ENCODE measurements around the gene MBD5.

DNA sequence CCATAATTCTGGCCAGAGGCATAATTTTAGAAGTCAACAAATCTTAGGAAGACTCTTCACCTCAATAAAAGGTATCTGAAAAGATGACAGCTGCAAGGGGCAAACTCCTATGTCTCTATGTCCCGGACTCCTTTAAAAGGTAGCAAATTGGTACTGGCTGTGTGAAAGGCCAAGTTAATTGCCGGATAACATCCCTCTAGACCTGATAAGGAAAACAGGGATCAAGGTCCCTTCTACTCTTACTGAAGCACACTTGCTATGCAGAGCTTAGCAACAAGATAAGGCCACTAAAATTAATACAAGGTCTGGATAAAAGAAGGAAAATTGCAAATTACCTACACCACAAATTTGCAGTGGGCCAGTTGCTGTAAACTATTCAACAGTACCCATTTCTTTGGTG, 482.6 kb downstream of the MBD5 start:
- TF ChIP-seq, protein P1, sequence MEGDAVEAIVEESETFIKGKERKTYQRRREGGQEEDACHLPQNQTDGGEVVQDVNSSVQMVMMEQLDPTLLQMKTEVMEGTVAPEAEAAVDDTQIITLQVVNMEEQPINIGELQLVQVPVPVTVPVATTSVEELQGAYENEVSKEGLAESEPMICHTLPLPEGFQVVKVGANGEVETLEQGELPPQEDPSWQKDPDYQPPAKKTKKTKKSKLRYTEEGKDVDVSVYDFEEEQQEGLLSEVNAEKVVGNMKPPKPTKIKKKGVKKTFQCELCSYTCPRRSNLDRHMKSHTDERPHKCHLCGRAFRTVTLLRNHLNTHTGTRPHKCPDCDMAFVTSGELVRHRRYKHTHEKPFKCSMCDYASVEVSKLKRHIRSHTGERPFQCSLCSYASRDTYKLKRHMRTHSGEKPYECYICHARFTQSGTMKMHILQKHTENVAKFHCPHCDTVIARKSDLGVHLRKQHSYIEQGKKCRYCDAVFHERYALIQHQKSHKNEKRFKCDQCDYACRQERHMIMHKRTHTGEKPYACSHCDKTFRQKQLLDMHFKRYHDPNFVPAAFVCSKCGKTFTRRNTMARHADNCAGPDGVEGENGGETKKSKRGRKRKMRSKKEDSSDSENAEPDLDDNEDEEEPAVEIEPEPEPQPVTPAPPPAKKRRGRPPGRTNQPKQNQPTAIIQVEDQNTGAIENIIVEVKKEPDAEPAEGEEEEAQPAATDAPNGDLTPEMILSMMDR (IDR thresholded peaks at IDR 0.05), result no peak
- TF ChIP-seq POLR2A (IDR thresholded peaks at IDR 0.05), result no peak
